AG10803 (cell line): ENCODE data around the gene CENPC.

Experiments used
- DNase-seq: peaks from one replicate; pipeline ENCODE4 v3.0.0; 2010; ENCODE audit warnings: low read depth
- H3K4me3 ChIP-seq: 2 replicates; pipeline ENCODE4 v1.5.1; 2011; ENCODE audit warnings: mild to moderate bottlenecking, low read length, control low read depth
- TF ChIP-seq, protein P1 (sequence below): conservative IDR thresholded peaks from 2 replicates; pipeline ENCODE4 v1.5.1; 2011; ENCODE audit warnings: mild to moderate bottlenecking, low read length, control low read depth, inconsistent platforms

Gene CENPC

DNA sequence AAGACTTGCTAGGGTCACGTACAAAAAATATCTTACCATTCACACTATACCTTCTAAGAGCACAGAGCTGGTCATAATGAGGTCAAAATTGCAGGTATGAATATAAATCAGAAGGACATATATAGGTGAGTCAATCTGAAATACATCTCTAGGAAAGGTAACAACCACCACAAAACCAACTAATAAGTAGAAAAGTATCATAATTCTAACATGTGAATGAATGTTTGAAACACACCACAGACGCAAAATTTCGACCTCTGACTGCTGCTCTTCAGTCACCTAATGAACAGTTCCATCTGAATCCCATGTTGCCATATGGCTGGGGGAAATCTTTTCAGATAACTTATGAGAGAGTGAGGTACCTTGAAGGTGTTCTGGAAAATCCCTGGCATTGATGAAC, 35.3 kb upstream of the CENPC start:
- TF ChIP-seq, protein P1, sequence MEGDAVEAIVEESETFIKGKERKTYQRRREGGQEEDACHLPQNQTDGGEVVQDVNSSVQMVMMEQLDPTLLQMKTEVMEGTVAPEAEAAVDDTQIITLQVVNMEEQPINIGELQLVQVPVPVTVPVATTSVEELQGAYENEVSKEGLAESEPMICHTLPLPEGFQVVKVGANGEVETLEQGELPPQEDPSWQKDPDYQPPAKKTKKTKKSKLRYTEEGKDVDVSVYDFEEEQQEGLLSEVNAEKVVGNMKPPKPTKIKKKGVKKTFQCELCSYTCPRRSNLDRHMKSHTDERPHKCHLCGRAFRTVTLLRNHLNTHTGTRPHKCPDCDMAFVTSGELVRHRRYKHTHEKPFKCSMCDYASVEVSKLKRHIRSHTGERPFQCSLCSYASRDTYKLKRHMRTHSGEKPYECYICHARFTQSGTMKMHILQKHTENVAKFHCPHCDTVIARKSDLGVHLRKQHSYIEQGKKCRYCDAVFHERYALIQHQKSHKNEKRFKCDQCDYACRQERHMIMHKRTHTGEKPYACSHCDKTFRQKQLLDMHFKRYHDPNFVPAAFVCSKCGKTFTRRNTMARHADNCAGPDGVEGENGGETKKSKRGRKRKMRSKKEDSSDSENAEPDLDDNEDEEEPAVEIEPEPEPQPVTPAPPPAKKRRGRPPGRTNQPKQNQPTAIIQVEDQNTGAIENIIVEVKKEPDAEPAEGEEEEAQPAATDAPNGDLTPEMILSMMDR, result no peak
- no peak for DNase-seq
- no peak overlapping the region for H3K4me3 ChIP-seq

DNA sequence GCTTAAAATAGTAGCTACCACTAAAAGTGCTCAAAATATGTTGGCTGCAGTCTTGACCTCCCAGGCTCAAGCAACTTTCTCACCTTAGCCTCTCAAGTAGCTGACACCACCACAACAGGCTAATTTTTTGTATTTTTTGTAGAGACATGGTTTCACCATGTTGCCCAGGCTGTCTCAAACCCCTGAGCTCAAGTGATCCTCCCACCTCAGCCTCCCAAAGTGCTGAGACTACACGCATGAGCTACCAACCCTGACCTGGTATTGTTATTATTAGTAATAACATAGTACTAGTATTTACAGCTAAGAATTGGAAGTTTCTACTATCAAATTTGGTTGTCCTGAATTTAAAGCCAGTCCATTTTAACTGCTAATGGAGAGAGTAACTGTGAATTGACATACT, 31.2 kb upstream of the CENPC start:
- no peak overlapping the region for H3K4me3 ChIP-seq
- no peak for DNase-seq
- TF ChIP-seq, protein P1, result no peak

DNA sequence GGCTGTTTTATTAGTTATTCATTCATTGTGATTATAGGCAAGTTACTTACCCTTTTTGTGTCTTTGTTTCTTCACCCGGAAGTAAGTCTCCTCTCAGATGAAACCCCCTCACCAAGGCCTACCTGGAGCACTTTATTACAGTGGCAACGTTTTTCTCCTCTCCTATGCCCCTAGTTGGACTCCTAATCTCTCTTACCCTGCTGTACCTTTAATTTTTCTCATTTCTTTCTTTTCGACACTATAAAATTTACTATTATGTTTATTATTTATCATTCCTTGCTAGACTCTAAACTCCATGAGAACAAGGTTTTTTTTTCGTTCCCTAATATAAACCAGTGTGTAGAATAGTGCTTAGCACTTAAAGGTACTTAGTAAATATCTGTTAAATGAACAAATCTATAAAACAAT, 30.8 kb upstream of the CENPC start:
- TF ChIP-seq, protein P1, result no peak
- no peak overlapping the region for H3K4me3 ChIP-seq
- DNase-seq, result no peak

DNA sequence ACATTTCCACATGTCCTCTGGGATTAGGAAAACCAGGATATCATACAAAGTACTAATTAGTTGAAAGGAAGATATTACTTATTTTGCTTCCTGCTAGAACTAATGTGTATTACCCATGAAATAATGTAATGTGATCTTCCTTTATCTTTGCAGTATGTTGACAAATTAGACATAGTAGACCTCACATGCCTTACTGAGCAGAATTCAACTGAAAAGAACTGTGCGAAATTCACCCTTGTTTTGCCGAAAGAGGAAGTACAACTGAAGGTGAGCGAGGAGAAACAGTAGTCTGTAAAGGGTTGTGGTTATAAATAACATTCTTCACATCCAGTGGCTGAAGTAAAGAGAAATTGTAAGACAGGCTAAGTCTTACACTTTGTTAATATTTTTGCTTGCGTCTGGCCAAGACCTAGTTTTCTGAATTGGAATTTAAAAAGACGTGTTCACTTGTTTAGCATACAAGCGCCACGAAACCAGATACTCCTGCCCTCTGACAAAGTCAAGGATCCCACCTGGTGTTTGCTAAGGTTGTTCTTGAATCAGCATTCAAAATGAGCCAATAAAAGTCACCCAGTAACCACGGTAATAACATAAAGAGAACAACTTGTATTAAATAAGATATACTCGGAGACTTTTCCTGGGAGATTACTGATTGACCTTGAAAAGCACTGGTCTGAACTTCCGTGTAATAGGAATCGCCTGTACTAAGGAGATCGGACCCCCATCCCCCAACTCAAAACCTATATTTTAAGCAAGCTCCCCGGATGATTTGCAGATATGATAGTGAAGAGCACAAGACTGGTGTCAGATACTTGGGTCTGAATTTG, 30.1 kb upstream of the CENPC start:
- TF ChIP-seq, protein P1, result no peak
- no peak overlapping the region for H3K4me3 ChIP-seq
- no peak for DNase-seq

DNA sequence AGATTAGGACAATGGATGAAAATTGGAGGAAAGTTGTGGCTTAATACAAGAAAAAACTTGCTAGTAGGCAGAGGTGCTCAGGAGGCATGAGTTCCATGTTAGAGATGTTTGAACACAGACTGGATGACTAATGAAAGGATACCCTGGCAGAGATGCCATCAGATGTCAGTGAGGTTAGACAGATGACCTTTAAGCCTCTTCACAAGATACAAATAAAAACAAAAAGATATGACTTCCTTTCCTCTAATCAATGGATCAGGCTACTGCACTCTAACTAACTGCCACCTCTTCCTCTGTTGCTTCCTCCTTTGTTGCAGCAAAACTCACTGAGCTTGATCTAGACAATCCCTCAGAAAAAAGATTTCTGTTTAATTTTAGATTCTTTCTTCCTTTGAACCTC, 27.9 kb upstream of the CENPC start:
- DNase-seq, result no peak
- no peak overlapping the region for H3K4me3 ChIP-seq
- TF ChIP-seq, protein P1, result no peak

DNA sequence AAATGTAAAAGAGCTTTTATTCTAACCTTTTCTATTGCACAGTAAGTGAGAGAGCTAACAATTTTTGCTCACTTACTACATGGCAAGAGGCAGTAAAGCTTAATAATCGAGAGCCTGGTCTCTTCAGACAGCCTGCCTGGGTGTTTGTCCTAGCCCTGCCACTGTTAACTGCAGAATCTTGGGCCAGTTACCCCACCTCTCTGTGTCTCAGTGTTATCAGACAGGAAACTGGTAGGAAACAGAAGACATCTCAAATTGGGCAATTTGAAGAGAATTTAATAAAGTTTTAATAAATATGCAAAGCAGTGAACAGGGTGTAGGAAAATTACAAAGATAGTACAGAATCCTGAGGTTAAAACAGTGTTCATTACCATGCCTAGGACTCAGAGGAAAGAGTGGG, 26.7 kb upstream of the CENPC start:
- TF ChIP-seq, protein P1, result no peak
- DNase-seq, result no peak
- H3K4me3 ChIP-seq, result no peak overlapping the region

DNA sequence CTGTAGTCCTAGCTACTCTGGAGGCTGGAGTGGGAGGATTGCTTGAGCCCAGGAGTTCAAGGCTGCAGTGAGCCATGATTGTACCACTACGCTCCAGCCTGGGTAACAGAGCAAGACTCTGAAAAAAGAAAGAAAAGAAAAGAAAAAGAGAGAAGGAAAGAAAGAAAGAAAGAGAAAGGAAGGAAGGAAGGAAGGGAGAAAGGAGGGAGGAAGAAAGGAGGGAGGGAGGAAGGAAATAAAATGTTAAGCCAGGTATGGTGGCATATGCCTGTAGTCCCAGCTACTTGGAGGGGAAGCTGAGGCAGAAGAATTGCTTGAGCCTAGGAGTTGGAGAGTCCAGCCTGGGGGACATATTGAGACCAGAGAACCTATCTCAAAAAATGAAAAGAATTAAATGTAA, 25.2 kb upstream of the CENPC start:
- H3K4me3 ChIP-seq, result no peak overlapping the region
- TF ChIP-seq, protein P1, result no peak
- no peak for DNase-seq
